Measurements from ENCODE around the gene ARL4D. TPM values are rescaled to one million over a fixed set of nuclear protein-coding genes. Genes with fewer than 3 reads are reported as not detected.
"Not testable (repeated sequence)": the region's sequence is repeated elsewhere in the genome, so short reads cannot be mapped to it uniquely, and the experiment has no call there.

ARL4D gene
- total RNA-seq, 1 experiment from 2014 or later, result 43.0 TPM

DNA sequence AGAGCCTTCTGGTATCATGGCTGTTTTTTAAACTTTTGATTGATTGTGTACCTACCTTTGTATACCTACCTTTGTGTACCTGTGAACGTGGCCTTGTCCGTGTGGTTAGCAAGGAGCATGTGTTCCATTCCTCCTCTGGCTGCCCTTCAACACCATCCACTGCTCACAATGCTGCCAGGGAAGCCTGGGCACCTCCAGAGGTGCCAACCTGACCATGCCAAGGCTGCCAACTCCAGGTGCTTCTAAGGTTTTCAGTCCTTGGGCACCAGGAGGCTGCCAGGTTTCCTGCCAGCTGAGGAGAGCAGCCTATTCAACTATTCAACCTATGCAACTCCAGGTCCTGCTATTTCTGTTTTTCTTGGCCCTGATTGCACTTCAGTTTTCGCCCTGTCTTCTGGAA is 17.6 kb upstream of the ARL4D start:
- Histone ChIP-seq H3K27me3 (ENCODE audit: control insufficient read depth, insufficient read depth, low read length) (no peaks in the 10 kb centered on the region), H3K36me3 (replicated peaks; ENCODE audit: control insufficient read depth, insufficient read depth, low read length) (no peaks in the 10 kb centered on the region), H3K4me3 (ENCODE audit: insufficient read depth, low read depth, low read length) (no peak overlapping the region)
- no peak for DNase-seq

DNA sequence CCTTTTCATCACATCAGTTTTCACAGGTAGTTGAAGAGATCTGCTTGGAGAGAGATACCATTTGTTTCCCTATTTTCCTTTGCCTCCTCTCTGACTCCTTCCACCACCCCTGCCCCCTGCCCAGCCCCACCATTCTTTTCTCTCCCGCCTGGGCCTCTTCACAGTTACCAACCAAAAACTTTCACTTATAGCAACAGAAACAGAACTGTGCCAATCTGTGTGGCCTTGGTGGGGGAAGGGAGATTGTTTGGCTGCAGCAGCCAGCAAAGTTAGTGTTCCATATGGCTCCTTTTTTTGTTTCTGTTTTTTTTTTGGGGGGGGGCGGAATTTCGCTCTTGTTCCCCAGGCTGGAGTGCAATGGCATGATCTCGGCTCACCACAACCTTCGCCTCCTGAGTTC is 17.2 kb upstream of the ARL4D start:
- Histone ChIP-seq H3K27me3 (ENCODE audit: control insufficient read depth, insufficient read depth, low read length) (no peaks in the 10 kb centered on the region), H3K36me3 (replicated peaks; ENCODE audit: control insufficient read depth, insufficient read depth, low read length) (no peaks in the 10 kb centered on the region), H3K4me3 (ENCODE audit: insufficient read depth, low read depth, low read length) (no peak overlapping the region)
- no peak for DNase-seq

DNA sequence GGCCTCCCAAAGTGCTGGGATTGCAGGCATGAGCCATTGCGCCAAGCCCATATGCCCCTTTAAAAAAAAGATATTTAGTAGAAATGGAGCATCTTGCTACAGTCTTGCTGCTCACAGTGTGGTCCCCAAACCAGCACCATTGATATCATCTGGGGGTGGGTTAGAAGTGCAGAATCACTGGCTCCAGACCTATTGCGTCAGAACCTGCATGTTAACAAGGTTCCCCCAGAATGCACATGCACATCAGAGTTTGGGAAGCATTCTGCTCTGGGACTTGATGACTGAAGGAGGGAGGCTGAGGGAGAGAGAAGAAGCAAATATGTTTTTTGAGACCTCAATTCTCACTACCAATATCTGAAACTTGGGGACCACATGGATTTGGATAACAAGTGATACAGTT is 16.0 kb upstream of the ARL4D start:
- no peaks in the 10 kb centered on the region for H3K36me3 ChIP-seq (replicated peaks; ENCODE audit: control insufficient read depth, insufficient read depth, low read length)
- no peak for DNase-seq
- no peaks in the 10 kb centered on the region for H3K27me3 ChIP-seq (ENCODE audit: control insufficient read depth, insufficient read depth, low read length)
- no peak overlapping the region for H3K4me3 ChIP-seq (ENCODE audit: insufficient read depth, low read depth, low read length)

DNA sequence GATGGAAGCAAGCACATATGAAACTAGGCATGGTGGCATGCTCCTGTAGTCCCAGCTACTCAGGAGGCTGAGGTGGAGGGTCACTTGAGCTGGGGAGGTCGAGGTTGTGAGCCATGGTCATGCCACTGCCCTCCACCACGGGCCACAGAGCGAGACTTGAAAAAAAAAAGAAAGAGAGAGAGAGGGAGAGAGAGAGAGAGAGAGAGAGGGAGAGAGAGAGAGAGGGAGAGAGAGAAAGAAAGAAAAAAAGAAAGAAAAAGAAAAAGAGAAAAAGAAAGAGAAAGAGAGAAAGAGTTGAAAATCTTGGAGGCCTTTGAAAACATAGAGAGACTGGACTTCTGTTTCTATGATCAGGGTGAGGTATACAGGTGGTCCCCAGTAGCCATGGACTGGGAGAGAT is 15.4 kb upstream of the ARL4D start:
- no peak for DNase-seq
- Histone ChIP-seq H3K4me3 (ENCODE audit: insufficient read depth, low read depth, low read length) (no peak overlapping the region), H3K36me3 (replicated peaks; ENCODE audit: control insufficient read depth, insufficient read depth, low read length) (no peaks in the 10 kb centered on the region), H3K27me3 (ENCODE audit: control insufficient read depth, insufficient read depth, low read length) (no peaks in the 10 kb centered on the region)

DNA sequence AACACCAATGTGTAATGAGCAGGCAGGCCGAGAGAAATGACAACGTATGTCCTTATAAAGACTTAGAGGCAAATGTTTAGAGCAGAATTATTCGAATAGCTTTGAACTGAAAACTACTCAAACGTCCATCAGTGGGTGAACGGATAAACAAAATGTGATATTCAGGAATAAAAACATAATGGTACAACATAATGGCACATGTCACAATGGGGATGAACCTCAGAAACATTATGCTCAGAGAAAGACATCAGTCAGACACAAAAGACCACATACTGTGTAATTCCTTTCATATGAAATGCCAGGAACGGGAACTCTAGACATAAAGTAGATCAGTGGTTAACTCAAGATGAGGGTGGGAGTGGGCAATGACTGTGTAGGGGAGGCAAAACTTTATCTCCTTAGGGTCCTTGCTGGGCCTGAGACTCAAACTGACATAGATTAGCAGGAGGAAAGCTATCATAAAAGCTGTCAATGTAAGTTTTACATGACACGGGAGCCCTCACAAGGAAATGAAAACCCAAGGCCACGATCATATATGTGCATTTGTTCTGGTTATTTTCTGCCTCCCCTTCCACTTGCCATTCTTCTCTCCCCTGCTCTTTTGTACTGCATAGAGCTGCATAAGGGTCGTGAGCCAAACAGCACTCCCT is 14.8 kb upstream of the ARL4D start:
- Histone ChIP-seq H3K27me3 (ENCODE audit: control insufficient read depth, insufficient read depth, low read length) (no peaks in the 10 kb centered on the region), H3K4me3 (ENCODE audit: insufficient read depth, low read depth, low read length) (no peak overlapping the region), H3K36me3 (replicated peaks; ENCODE audit: control insufficient read depth, insufficient read depth, low read length) (no peaks in the 10 kb centered on the region)
- no peak for DNase-seq

DNA sequence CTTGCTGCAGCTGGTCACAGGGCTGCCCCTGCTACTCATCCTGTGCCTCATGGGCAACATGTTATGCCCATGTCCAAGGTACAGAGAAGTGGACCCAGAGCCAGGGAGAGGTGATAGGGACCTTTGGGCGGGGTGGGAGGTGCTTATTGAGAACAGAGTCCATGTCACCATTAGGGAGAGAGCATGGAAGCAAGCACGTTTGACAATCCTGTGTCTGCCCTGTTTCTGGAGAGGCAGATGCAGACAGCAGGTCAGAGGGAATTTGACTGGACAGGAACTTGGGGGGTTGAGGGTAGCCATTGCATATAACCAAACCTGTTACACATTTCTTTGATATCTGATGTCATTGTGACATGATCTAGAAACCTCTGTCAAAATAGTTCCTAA is 14.3 kb upstream of the ARL4D start:
- Histone ChIP-seq H3K4me3 (ENCODE audit: insufficient read depth, low read depth, low read length) (no peak overlapping the region), H3K36me3 (replicated peaks; ENCODE audit: control insufficient read depth, insufficient read depth, low read length) (no peaks in the 10 kb centered on the region), H3K27me3 (ENCODE audit: control insufficient read depth, insufficient read depth, low read length) (no peaks in the 10 kb centered on the region)
- DNase-seq, result no peak

DNA sequence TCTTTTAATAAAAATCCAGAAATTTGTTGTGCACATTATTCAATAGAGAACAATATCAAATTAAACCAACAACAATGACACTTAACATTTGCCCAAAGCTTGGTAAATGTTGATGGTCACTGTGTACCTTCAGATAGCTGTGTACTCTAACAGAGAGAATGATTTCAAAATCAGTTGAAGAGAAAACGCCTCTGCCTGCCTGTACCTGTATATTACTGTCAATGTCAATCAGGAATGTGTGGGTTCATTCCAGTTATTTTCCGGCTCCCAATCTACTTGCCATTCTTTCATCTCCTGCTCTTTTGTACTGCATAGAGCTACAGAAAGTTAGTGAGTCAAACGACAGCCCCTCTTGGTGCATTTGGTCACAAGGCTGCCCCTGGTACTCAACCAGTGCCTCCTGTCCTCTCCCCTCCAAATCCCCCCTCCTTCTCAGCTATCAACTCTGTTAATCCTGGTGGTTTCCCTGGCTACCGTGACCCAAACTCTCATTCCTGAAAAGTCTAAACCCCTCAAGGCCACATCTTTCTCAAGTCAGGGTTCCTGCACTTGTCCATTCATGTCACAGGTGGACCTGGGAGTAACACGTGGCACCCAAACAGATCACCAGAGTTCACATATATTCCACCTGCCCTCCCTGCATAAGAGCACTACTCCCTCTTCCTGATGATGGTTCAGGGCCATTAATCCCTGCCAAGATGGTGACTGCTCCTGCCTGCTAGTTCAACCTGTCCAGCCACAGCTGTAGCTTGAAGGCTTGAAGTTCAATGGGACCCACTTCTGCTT is 13.6 kb upstream of the ARL4D start:
- DNase-seq, result no peak
- H3K27me3 ChIP-seq (ENCODE audit: control insufficient read depth, insufficient read depth, low read length), result no peaks in the 10 kb centered on the region
- no peak overlapping the region for H3K4me3 ChIP-seq (ENCODE audit: insufficient read depth, low read depth, low read length)
- no peaks in the 10 kb centered on the region for H3K36me3 ChIP-seq (replicated peaks; ENCODE audit: control insufficient read depth, insufficient read depth, low read length)

DNA sequence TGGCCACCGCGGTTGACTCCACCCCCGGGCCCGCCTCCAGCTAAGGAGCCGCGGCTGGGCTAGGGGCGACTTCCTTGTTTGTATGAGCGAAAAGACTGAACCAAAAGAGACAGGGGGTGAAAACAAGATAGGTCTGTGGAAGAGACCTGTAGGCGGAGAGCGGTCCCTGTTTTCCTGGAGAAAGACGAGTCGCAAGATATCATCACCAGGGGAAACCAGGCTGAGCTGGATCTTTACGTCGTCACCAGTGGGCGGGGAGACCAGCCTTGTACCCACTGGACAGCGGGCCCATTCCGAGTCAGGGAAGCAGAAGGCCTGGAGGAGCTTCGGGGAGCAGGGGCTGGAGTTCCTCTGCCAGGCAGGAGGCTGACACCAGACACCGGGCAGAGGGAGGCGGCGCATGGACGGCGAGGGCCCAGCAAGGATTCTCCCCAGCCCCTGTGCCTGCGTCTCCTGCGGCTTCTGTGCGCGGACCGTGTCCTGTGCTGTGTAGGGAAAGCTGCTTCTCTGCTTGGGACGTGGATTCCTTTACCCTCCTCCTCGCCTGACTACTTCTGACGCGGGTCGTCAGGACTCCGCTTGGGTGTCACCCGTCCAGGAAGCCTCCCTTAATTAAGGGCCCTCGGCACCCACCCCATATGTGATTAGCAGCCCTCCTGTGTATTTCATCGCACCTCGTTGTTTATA is 10.3 kb upstream of the ARL4D start:
- Histone ChIP-seq H3K36me3 (replicated peaks; ENCODE audit: control insufficient read depth, insufficient read depth, low read length) (no peaks in the 10 kb centered on the region), H3K4me3 (ENCODE audit: insufficient read depth, low read depth, low read length) (peak overlapping the region; percentile 75), H3K27me3 (ENCODE audit: control insufficient read depth, insufficient read depth, low read length) (no peaks in the 10 kb centered on the region)
- peak; percentile 92 for DNase-seq

DNA sequence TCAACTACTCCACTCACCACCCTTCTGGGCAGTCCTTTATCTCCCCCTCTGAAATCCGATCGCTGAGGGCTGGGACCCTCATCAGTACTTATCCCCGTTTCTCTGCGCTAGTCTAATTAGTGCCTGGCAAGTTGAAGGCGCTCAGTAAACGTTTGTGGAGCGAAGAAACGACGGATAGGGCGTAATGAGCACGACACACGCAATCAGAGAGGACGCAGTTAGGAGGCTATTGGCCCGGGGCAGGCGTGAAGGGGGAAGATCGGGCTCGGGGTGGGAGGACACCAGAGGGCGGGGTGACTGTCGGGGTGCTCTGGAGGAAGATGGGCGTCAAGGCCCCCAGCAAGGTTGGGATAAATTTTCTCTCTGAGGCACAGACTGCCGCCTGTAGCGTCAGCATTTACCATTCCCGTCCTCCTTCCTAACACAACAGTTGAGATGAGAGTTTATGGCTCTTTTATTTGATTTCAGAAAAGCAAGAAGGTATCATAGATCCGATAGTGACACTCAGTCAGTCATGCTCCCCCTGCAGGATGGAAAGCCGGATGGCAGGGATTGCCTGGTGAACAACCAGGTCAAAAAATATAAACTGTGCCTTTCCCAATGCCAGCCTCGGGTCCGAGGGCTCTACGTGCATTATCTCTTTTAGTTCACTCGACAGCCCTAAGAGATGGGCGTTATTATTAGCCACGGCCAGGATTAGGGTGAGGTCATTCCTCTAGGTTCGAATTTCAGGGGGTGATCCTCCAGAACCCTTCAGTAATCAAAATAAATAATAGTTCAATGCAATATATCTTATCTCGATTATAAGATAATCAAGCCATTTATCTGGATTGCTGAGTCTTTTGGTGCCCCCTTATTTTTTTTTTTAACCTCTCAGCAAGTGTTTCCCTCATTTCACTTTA is 9.5 kb upstream of the ARL4D start:
- peak; percentile 77 for DNase-seq
- H3K4me3 ChIP-seq (ENCODE audit: insufficient read depth, low read depth, low read length), result peak overlapping the region; percentile 75
- no peaks in the 10 kb centered on the region for H3K36me3 ChIP-seq (replicated peaks; ENCODE audit: control insufficient read depth, insufficient read depth, low read length)
- no peaks in the 10 kb centered on the region for H3K27me3 ChIP-seq (ENCODE audit: control insufficient read depth, insufficient read depth, low read length)

DNA sequence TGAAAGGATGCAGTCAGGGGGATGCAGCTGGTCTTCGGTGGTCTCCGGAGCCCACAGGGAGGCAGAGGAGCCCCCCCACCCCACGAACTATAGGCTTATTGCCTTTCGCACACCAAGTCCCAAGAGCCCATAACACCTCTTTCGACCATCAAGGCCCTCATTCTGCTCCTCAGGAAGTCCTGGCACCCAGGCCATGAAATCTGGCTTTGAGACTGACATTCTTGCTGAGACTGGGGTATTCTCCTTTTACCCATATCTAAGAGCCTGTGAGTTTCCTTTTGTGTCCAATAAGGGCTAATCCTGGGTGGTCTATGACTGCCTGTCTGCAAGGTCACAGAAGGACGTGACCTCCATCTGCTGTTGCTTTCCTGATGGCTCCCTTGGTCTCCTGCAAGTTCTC is 6.4 kb upstream of the ARL4D start:
- no peak for DNase-seq
- H3K4me3 ChIP-seq (ENCODE audit: insufficient read depth, low read depth, low read length), result no peak overlapping the region
- H3K36me3 ChIP-seq (replicated peaks; ENCODE audit: control insufficient read depth, insufficient read depth, low read length), result no peaks in the 10 kb centered on the region
- H3K27me3 ChIP-seq (ENCODE audit: control insufficient read depth, insufficient read depth, low read length), result no peaks in the 10 kb centered on the region

DNA sequence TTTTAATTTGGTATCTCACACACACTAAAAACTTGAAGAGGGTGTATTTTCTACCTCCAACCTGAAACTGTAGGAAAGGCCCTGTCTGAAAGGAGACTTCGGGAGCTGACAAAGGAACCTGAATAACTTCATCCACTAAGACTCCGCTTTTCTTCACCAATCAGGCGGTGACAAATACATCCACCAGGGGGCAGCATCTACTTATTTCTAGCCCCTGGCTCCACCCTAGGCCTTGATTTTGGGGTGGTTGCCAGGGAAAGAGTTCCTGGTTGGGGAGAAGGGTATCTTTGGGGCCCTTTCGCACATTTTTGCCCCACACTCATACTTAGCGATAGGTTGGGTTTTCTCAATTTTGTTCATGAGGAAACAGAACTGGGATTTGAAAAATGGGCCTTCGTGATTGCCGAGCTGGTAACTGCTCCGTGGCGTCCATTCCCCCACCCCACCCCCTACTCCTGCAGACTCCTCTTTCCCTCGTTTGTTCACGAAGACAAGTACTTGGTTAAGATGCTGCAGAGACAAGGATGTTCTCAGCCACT is 4.8 kb upstream of the ARL4D start:
- Histone ChIP-seq H3K36me3 (replicated peaks; ENCODE audit: control insufficient read depth, insufficient read depth, low read length) (no peaks in the 10 kb centered on the region), H3K4me3 (ENCODE audit: insufficient read depth, low read depth, low read length) (no peak overlapping the region), H3K27me3 (ENCODE audit: control insufficient read depth, insufficient read depth, low read length) (no peaks in the 10 kb centered on the region)
- peak; percentile 90 for DNase-seq

DNA sequence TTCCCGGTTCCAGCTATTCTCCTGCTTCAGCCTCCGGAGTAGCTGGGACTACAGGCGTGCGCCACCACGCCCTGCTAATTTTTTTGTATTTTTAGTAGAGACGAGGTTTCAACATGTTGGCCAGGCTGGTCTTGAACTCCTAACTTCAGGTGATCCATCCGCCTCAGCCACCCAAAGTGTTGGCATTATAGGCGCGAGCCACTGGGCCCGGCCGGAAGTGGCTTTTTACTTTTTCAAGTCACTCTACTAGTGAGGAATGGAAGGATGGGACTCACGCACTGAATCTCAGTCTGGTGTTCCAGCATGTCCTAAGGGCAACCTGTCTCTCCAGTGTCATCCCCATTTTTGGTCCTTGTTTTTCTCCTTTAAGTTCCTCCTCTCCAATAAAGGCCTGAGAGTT is 4.1 kb upstream of the ARL4D start:
- not testable (repeated sequence) for H3K27me3 ChIP-seq (ENCODE audit: control insufficient read depth, insufficient read depth, low read length); H3K4me3 ChIP-seq (ENCODE audit: insufficient read depth, low read depth, low read length); DNase-seq; H3K36me3 ChIP-seq (replicated peaks; ENCODE audit: control insufficient read depth, insufficient read depth, low read length)

DNA sequence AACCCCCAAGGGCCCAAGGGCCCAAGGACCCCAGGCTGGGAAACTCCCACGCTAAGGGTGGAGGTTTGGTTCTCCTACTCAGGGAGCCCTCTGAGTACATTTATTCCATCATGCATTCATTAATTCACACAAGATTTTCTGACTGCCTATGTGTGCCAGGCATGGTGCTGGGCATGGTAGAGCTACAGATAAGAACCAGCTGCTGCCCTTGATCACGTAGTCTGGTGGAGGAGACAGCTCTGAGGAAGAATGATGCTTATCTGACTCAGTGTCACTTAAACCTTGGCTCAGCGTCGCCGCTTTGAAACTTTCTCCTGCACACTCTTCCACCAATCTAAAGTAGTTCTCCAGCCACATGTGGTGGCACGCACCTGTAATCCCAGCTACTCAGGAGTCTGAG is 3.6 kb upstream of the ARL4D start:
- Histone ChIP-seq H3K4me3 (ENCODE audit: insufficient read depth, low read depth, low read length) (no peak overlapping the region), H3K27me3 (ENCODE audit: control insufficient read depth, insufficient read depth, low read length) (no peaks in the 10 kb centered on the region; the same call in 1 of the 2 replicates), H3K36me3 (replicated peaks; ENCODE audit: control insufficient read depth, insufficient read depth, low read length) (no peaks in the 10 kb centered on the region; the same call in none of the 2 replicates)
- no peak for DNase-seq

DNA sequence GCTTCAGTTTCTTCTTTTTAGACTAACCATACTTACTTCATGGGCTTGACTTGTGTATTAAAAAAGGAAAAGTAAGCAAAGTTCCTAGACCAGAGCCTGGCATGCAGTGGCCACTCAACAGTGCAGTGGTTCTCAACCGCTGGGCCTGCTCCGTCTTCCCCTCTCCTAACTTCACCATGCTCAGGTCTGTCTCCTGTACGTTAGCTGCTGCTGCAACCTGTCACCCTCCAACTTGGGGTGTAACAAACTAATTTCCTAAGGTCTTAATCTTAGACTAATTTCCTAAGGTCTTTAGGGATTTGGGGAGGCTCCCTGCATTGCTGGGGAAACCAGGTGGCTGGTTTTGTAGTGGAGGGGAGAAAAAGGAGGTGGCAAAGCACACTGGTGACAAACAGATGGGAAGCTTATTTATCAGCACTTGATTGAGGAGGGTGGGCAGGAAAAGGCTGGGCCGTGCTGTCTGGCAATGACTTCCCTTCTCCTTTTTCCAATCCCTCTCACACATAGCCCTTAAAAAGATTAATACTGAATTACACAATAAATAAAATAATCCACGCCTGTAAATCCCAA is 2.2 kb upstream of the ARL4D start:
- DNase-seq, result no peak
- no peak overlapping the region for H3K4me3 ChIP-seq (ENCODE audit: insufficient read depth, low read depth, low read length)
- no peaks in the 10 kb centered on the region; the same call in 1 of the 2 replicates for H3K27me3 ChIP-seq (ENCODE audit: control insufficient read depth, insufficient read depth, low read length)
- peaks cover 2% of the 10 kb centered on the region for H3K36me3 ChIP-seq (replicated peaks; ENCODE audit: control insufficient read depth, insufficient read depth, low read length)

Data from H7 (cell line).